Activated CD4-positive, alpha-beta T cell treated with anti-CD3 and anti-CD28 coated beads, Interleukin-2, amount 10 ng/mL, durations not matched to agents 7 days and 5 days (primary cell): Measurements from ENCODE around the gene PPIF. TPM values are rescaled to one million over a fixed set of nuclear protein-coding genes. Genes with fewer than 3 reads are reported as not detected.

ENCODE experiments used
- CTCF ChIA-PET: fragments of 350-600 bp; sonication (Branson Sonifier 250); formaldehyde crosslinking; loops from one replicate; lab custom pipeline; 2021; ENCODE audit warnings: antibody characterized with exemption; lab: Charles Lee
- POLR2A ChIA-PET: fragments of 350-600 bp; sonication (Branson Sonifier 250); formaldehyde crosslinking; loops from one replicate; lab custom pipeline; 2021; ENCODE audit warnings: antibody characterized with exemption; lab: Charles Lee
- DNase-seq: peaks from one replicate; pipeline ENCODE4 v3.0.0-alpha.2; 2020
- H3K27ac Mint-ChIP-seq: one replicate; pipeline ENCODE4 v1.8.0; 2021; ENCODE audit warnings: mild to moderate bottlenecking, moderate library complexity, mixed read lengths
- H3K27me3 Mint-ChIP-seq: one replicate; pipeline ENCODE4 v1.8.0; 2021; ENCODE audit warnings: mixed read lengths
- H3K36me3 Mint-ChIP-seq: one replicate; pipeline ENCODE4 v1.8.0; 2021; ENCODE audit warnings: low read depth, mixed read lengths
- H3K4me1 Mint-ChIP-seq: one replicate; pipeline ENCODE4 v1.8.0; 2021; ENCODE audit warnings: mixed read lengths
- H3K4me3 Mint-ChIP-seq: one replicate; pipeline ENCODE4 v1.8.0; 2021; ENCODE audit warnings: mild to moderate bottlenecking, moderate library complexity, mixed read lengths
- H3K9me3 Mint-ChIP-seq: one replicate; pipeline ENCODE4 v1.8.0; 2021; ENCODE audit warnings: mixed read lengths
- total RNA-seq, 2 experiments: library from RNA; stranded (reverse); gene quantifications; one replicate each; pipeline ENCODE4 v1.2.3, GENCODE V29; 2021

PPIF gene
- total RNA-seq, 2 experiments from 2014 or later, result 53.7 to 56.7 TPM

GRCh38 chr10:79375321-79376077 lies 28.2 kb downstream of the PPIF start:
- DNase-seq, result no peak
- Mint-ChIP-seq H3K9me3 (peaks cover 2% of the 10 kb centered on the region), H3K27ac (no peak overlapping the region), H3K36me3 (no peaks in the 10 kb centered on the region), H3K4me1 (peaks cover 2% of the 10 kb centered on the region), H3K4me3 (no peak overlapping the region), H3K27me3 (peaks cover 9% of the 10 kb centered on the region)
- ChIA-PET CTCF (interaction anchor here (0.9 to 2.3 kb wide), 4 partner anchors 9 to 108 kb away, joined by 3 to 13 read pairs (median 4); no protein-coding TSS in a partner anchor), POLR2A (no interaction called here)

- H3K4me1 Mint-ChIP-seq, result peaks cover 2% of the 10 kb centered on the region
- peaks cover 2% of the 10 kb centered on the region for H3K9me3 Mint-ChIP-seq
- no peak overlapping the region for H3K4me3 Mint-ChIP-seq
- ChIA-PET CTCF (interaction anchor here (0.9 to 1.3 kb wide), 3 partner anchors 12 to 109 kb away, joined by 3 to 5 read pairs (median 4); no protein-coding TSS in a partner anchor), POLR2A (no interaction called here)
- peaks cover 9% of the 10 kb centered on the region for H3K27me3 Mint-ChIP-seq
- DNase-seq, result no peak
- no peaks in the 10 kb centered on the region for H3K36me3 Mint-ChIP-seq
- H3K27ac Mint-ChIP-seq, result no peak overlapping the region
Measured at GRCh38 chr10:79376078-79376628, 28.9 kb downstream of the PPIF start.

- Mint-ChIP-seq H3K27me3 (peaks cover 5% of the 10 kb centered on the region), H3K36me3 (no peaks in the 10 kb centered on the region), H3K9me3 (no peaks in the 10 kb centered on the region), H3K4me3 (no peak overlapping the region), H3K27ac (no peak overlapping the region), H3K4me1 (peaks cover 2% of the 10 kb centered on the region)
- CTCF ChIA-PET, result interaction anchor here (1.3 kb wide), 1 partner anchor 30 kb away, joined by 3 read pairs; no protein-coding TSS in a partner anchor
- POLR2A ChIA-PET, result no interaction called here
- DNase-seq, result no peak
Measured at GRCh38 chr10:79376751-79377556, 29.7 kb downstream of the PPIF start.

GRCh38 chr10:79377557-79378382 lies 30.5 kb downstream of the PPIF start:
- H3K36me3 Mint-ChIP-seq, result no peaks in the 10 kb centered on the region

GRCh38 chr10:79378383-79378646 lies 31.0 kb downstream of the PPIF start:
- Mint-ChIP-seq H3K4me3 (no peak overlapping the region), H3K9me3 (no peaks in the 10 kb centered on the region), H3K27ac (no peak overlapping the region), H3K36me3 (no peaks in the 10 kb centered on the region), H3K4me1 (peaks cover 2% of the 10 kb centered on the region), H3K27me3 (no peaks in the 10 kb centered on the region)
- CTCF ChIA-PET, result no interaction called here
- no peak for DNase-seq
- POLR2A ChIA-PET, result no interaction called here

More at GRCh38 chr10:79377557-79378382, 30.5 kb downstream of the PPIF start:
- H3K4me3 Mint-ChIP-seq, result no peak overlapping the region
- ChIA-PET CTCF (no interaction called here), POLR2A (no interaction called here)
- no peaks in the 10 kb centered on the region for H3K27me3 Mint-ChIP-seq
- no peak for DNase-seq
- H3K9me3 Mint-ChIP-seq, result no peaks in the 10 kb centered on the region
- H3K27ac Mint-ChIP-seq, result no peak overlapping the region
- H3K4me1 Mint-ChIP-seq, result peaks cover 2% of the 10 kb centered on the region

- H3K27me3 Mint-ChIP-seq, result no peaks in the 10 kb centered on the region
- CTCF ChIA-PET, result no interaction called here
- H3K4me1 Mint-ChIP-seq, result peaks cover 2% of the 10 kb centered on the region
- POLR2A ChIA-PET, result no interaction called here
- no peaks in the 10 kb centered on the region for H3K9me3 Mint-ChIP-seq
- no peaks in the 10 kb centered on the region for H3K36me3 Mint-ChIP-seq
- no peak overlapping the region for H3K27ac Mint-ChIP-seq
- no peak overlapping the region for H3K4me3 Mint-ChIP-seq
- no peak for DNase-seq
Measured at GRCh38 chr10:79378647-79379511, 31.6 kb downstream of the PPIF start.

GRCh38 chr10:79379512-79380124 lies 32.3 kb downstream of the PPIF start:
- Mint-ChIP-seq H3K27ac (no peak overlapping the region), H3K4me3 (no peak overlapping the region), H3K36me3 (no peaks in the 10 kb centered on the region), H3K27me3 (no peaks in the 10 kb centered on the region), H3K4me1 (peaks cover 1% of the 10 kb centered on the region), H3K9me3 (no peaks in the 10 kb centered on the region)
- ChIA-PET CTCF (no interaction called here), POLR2A (no interaction called here)
- no peak for DNase-seq

- H3K9me3 Mint-ChIP-seq, result no peaks in the 10 kb centered on the region
- no peaks in the 10 kb centered on the region for H3K36me3 Mint-ChIP-seq
- ChIA-PET POLR2A (no interaction called here), CTCF (no interaction called here)
- no peaks in the 10 kb centered on the region for H3K27me3 Mint-ChIP-seq
- no peak for DNase-seq
- H3K27ac Mint-ChIP-seq, result no peak overlapping the region
- H3K4me3 Mint-ChIP-seq, result no peak overlapping the region
- H3K4me1 Mint-ChIP-seq, result no peaks in the 10 kb centered on the region
Measured at GRCh38 chr10:79380125-79380945, 33.1 kb downstream of the PPIF start.

- DNase-seq, result no peak
- H3K4me1 Mint-ChIP-seq, result no peaks in the 10 kb centered on the region
- H3K36me3 Mint-ChIP-seq, result no peaks in the 10 kb centered on the region
- no peaks in the 10 kb centered on the region for H3K9me3 Mint-ChIP-seq
- ChIA-PET CTCF (no interaction called here), POLR2A (no interaction called here)
- no peak overlapping the region for H3K27ac Mint-ChIP-seq
- no peaks in the 10 kb centered on the region for H3K27me3 Mint-ChIP-seq
- no peak overlapping the region for H3K4me3 Mint-ChIP-seq
Measured at GRCh38 chr10:79380946-79381721, 33.9 kb downstream of the PPIF start.

- ChIA-PET POLR2A (no interaction called here), CTCF (no interaction called here)
- H3K4me3 Mint-ChIP-seq, result no peak overlapping the region
- H3K27me3 Mint-ChIP-seq, result no peaks in the 10 kb centered on the region
- H3K36me3 Mint-ChIP-seq, result no peaks in the 10 kb centered on the region
- H3K9me3 Mint-ChIP-seq, result no peaks in the 10 kb centered on the region
- no peaks in the 10 kb centered on the region for H3K4me1 Mint-ChIP-seq
- no peak overlapping the region for H3K27ac Mint-ChIP-seq
- DNase-seq, result no peak
Measured at GRCh38 chr10:79381804-79382221, 34.5 kb downstream of the PPIF start.
